Endothelial cell of umbilical vein (primary cell): ENCODE results near the gene TPM1. TPM values are rescaled to one million over a fixed set of nuclear protein-coding genes. Genes with fewer than 3 reads are reported as not detected.

Source experiments
- BruUV-seq: library from RNA; stranded (reverse); fragments of 400-500 nt; replicated peaks from 2 replicates; lab custom pipeline; 2021; lab: Mats Ljungman, UMichigan
- CTCF ChIA-PET: fragments of 300-600, 350-600 bp; sonication (Branson Sonifier 250); formaldehyde crosslinking; loops from one replicate; lab custom pipeline; 2021; ENCODE audit warnings: antibody characterized with exemption, inconsistent platforms; lab: Charles Lee
- POLR2A ChIA-PET: fragments of 300-600, 350-600 bp; sonication (Branson Sonifier 250); formaldehyde crosslinking; loops from one replicate; lab custom pipeline; 2021; ENCODE audit warnings: antibody characterized with exemption, inconsistent platforms; lab: Charles Lee
- DNase-seq: peaks from one replicate; pipeline ENCODE4 v3.0.0-alpha.2; 2011; ENCODE audit warnings: low read depth, low spot score
- FAIRE-seq: peaks from 2 replicates; lab custom pipeline; 2011; peaks lifted over from hg19 to GRCh38; lab: Jason Lieb, UNC
- H2AFZ ChIP-seq: 2 replicates; pipeline ENCODE4 v1.6.0; 2012; ENCODE audit warnings: low read depth, low read length, control low read depth, inconsistent platforms
- H3K27ac ChIP-seq: 2 replicates; pipeline ENCODE4 v1.5.1; 2011; ENCODE audit warnings: low read depth, mild to moderate bottlenecking, control low read depth, low read length, moderate library complexity; ENCODE audit not compliant: insufficient read depth
- H3K27me3 ChIP-seq, 2 experiments: 2 replicates each; pipeline versions ENCODE4 v1.6.0 to v1.6.1; 2011; ENCODE audit warnings: low read length in 2 of 2, mixed read lengths in 1 of 2; ENCODE audit not compliant: control insufficient read depth in 2 of 2, insufficient read depth in 2 of 2
- H3K36me3 ChIP-seq, 2 experiments: 2 replicates in 1 of 2; 3 replicates in 1 of 2; pipeline ENCODE4 v1.5.1; 2011; ENCODE audit warnings: low read length in 2 of 2, mild to moderate bottlenecking in 1 of 2, moderate library complexity in 1 of 2; ENCODE audit not compliant: control insufficient read depth in 2 of 2, insufficient read depth in 2 of 2; ENCODE audit errors: extremely low read depth in 1 of 2
- H3K4me1 ChIP-seq: 3 replicates; pipeline ENCODE4 v1.5.1; 2011; ENCODE audit warnings: mild to moderate bottlenecking, low read length; ENCODE audit not compliant: control insufficient read depth, insufficient read depth; ENCODE audit errors: extremely low read depth
- H3K4me2 ChIP-seq: 2 replicates; pipeline ENCODE4 v1.6.1; 2011; ENCODE audit warnings: low read length, control low read depth, mixed read lengths; ENCODE audit not compliant: insufficient read depth
- H3K4me3 ChIP-seq, 3 experiments: fragments of 200-600 bp in 1 of 3; sonication (generic), shearing (Covaris generic) in 1 of 3; replicated peaks in 1 of 3; 2 replicates each; pipeline ENCODE4 v1.5.1; 2011 to 2016; ENCODE audit warnings: control low read depth in 3 of 3, low read length in 3 of 3, mild to moderate bottlenecking in 2 of 3, inconsistent platforms in 1 of 3, low read depth in 1 of 3, moderate library complexity in 1 of 3; ENCODE audit not compliant: insufficient read depth in 1 of 3
- H3K79me2 ChIP-seq: 2 replicates; pipeline ENCODE4 v1.6.0; 2012; ENCODE audit warnings: low read length, inconsistent platforms; ENCODE audit not compliant: control insufficient read depth, insufficient read depth
- H3K9ac ChIP-seq: replicated peaks from 2 replicates; pipeline ENCODE3; 2011; ENCODE audit warnings: low read length, control low read depth; ENCODE audit not compliant: insufficient read depth; ENCODE audit errors: extremely low read depth
- H3K9me1 ChIP-seq: replicated peaks from 3 replicates; pipeline ENCODE4 v1.6.0; 2011; ENCODE audit warnings: mild to moderate bottlenecking, low read length; ENCODE audit not compliant: control insufficient read depth, insufficient read depth; ENCODE audit errors: extremely low read depth
- H3K9me3 ChIP-seq: replicated peaks from 2 replicates; pipeline ENCODE4 v1.5.1; 2012; ENCODE audit warnings: low read length, inconsistent platforms; ENCODE audit not compliant: control insufficient read depth, insufficient read depth
- H4K20me1 ChIP-seq: replicated peaks from 2 replicates; pipeline ENCODE3; 2011; ENCODE audit warnings: mild to moderate bottlenecking, low read length; ENCODE audit not compliant: control insufficient read depth, insufficient read depth; ENCODE audit errors: extremely low read depth
- EZH2 ChIP-seq: IDR thresholded peaks from 2 replicates; pipeline ENCODE4 v1.6.1; 2012; ENCODE audit warnings: borderline replicate concordance, low read depth, mild to moderate bottlenecking, moderate library complexity, low read length, inconsistent platforms; ENCODE audit not compliant: severe bottlenecking
- FOS ChIP-seq: IDR thresholded peaks from 2 replicates; pipeline ENCODE4 v1.6.1; 2011; ENCODE audit warnings: mild to moderate bottlenecking, low read length, moderate library complexity, borderline replicate concordance; ENCODE audit not compliant: insufficient read depth
- GATA2 ChIP-seq: IDR thresholded peaks from 2 replicates; pipeline ENCODE4 v1.7.0; 2011; ENCODE audit warnings: low read depth, mild to moderate bottlenecking, moderate library complexity, mixed read lengths, low read length; ENCODE audit not compliant: insufficient read length, insufficient read depth
- JUN ChIP-seq: IDR thresholded peaks from 2 replicates; pipeline ENCODE4 v1.6.1; 2011; ENCODE audit warnings: borderline replicate concordance, low read depth; ENCODE audit not compliant: insufficient read length, insufficient read depth
- MYC ChIP-seq: IDR thresholded peaks from one replicate; pipeline ENCODE4 v1.6.1; 2011; ENCODE audit warnings: mild to moderate bottlenecking, low read depth, low read length
- POLR2A ChIP-seq: IDR thresholded peaks from 2 replicates; pipeline ENCODE4 v1.6.1; 2012; ENCODE audit warnings: low read depth, mild to moderate bottlenecking, control low read depth, low read length
- POLR2AphosphoS5 ChIP-seq: IDR thresholded peaks from 2 replicates; pipeline ENCODE4 v1.6.1; 2012; ENCODE audit warnings: low read depth, mild to moderate bottlenecking, control low read depth, low read length, moderate library complexity; ENCODE audit not compliant: insufficient read depth
- dilution Hi-C: fragments of 300-500 bp; cut with MboI; formaldehyde crosslinking; loops from one replicate; pipeline ENCODE4 v1.15.0; 2019; ENCODE audit warnings: low sequenced_read_pairs; ENCODE audit not compliant: extremely low pct_ligation_motif_present
- intact Hi-C: fragments of 100-400 bp; cut with micrococcal nuclease; formaldehyde crosslinking; loops from one replicate; pipeline ENCODE4 v1.10.0; 2022
- polyA plus RNA-seq, 4 experiments: library from polyadenylated mRNA; depleted of rRNA in 3 of 4; stranded (reverse) in 3 of 4; unstranded in 1 of 4; fragments of >200 nt; gene quantifications; 2 replicates each; pipeline versions ENCODE4 v1.2.1 to v1.2.3, GENCODE V29; 2011 to 2012; ENCODE audit warnings: missing spikeins in 1 of 4
- total RNA-seq: library from RNA; stranded (reverse); gene quantifications from 2 replicates; pipeline ENCODE4 v1.2.3, GENCODE V29; 2021
- TF ChIP-seq, protein P1 (sequence below): IDR thresholded peaks from 2 replicates; pipeline ENCODE4 v1.6.1; 2011; ENCODE audit not compliant: insufficient read depth, insufficient read length
- TF ChIP-seq, protein P2 (sequence below), 2 donors: IDR thresholded peaks; 1 replicate in 1 of 2; 2 replicates in 1 of 2; pipeline ENCODE4 v1.5.1; 2011; ENCODE audit warnings: low read length in 2 of 2, mild to moderate bottlenecking in 2 of 2, moderate library complexity in 2 of 2, control low read depth in 1 of 2, inconsistent platforms in 1 of 2, low read depth in 1 of 2; ENCODE audit not compliant: insufficient read depth in 1 of 2; ENCODE audit errors: extremely low read depth in 1 of 2

TPM1 gene
- total and polyA plus RNA-seq, 2 donors (not counting 3 experiments of a cell fraction or from before 2014, with no cell fraction given), result 518 to 558 TPM

DNA sequence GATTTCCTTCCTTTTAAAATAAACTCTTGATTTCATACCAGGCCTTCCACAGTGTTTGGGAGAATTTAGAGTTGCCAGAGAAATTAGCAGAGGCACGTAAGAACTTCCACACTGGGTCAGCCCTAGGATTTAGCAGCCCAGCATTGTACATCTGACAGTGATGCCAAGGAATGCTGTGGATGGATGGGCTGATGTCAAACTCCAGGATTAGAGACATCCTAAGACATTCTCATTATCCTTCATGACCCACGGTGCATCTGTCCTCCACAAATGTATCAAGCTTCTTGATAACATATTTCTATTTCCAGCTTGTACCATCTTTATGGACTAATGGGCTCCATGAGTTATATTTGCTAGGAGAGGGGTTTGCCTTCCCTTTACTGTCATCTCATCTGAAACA is 8.0 kb upstream of the TPM1 start:
- H4K20me1 ChIP-seq, result no peaks in the 10 kb centered on the region
- no peak overlapping the region for H3K4me2 ChIP-seq
- H3K9me3 ChIP-seq, result no peaks in the 10 kb centered on the region
- H3K27ac ChIP-seq, result no peak overlapping the region
- H3K79me2 ChIP-seq, result no peaks in the 10 kb centered on the region
- no peak overlapping the region for H3K4me3 ChIP-seq
- dilution Hi-C loops (no loop called here), intact Hi-C loops (no loop called here)
- H3K9me1 ChIP-seq, result no peaks in the 10 kb centered on the region
- DNase-seq (no peak), FAIRE-seq (no peak)
- TF ChIP-seq FOS (no peak), POLR2AphosphoS5 (no peak), POLR2A (no peak), MYC (no peak), EZH2 (no peak), GATA2 (no peak), JUN (no peak)
- TF ChIP-seq, protein P1, sequence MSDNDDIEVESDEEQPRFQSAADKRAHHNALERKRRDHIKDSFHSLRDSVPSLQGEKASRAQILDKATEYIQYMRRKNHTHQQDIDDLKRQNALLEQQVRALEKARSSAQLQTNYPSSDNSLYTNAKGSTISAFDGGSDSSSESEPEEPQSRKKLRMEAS, result no peak
- TF ChIP-seq, protein P2, sequence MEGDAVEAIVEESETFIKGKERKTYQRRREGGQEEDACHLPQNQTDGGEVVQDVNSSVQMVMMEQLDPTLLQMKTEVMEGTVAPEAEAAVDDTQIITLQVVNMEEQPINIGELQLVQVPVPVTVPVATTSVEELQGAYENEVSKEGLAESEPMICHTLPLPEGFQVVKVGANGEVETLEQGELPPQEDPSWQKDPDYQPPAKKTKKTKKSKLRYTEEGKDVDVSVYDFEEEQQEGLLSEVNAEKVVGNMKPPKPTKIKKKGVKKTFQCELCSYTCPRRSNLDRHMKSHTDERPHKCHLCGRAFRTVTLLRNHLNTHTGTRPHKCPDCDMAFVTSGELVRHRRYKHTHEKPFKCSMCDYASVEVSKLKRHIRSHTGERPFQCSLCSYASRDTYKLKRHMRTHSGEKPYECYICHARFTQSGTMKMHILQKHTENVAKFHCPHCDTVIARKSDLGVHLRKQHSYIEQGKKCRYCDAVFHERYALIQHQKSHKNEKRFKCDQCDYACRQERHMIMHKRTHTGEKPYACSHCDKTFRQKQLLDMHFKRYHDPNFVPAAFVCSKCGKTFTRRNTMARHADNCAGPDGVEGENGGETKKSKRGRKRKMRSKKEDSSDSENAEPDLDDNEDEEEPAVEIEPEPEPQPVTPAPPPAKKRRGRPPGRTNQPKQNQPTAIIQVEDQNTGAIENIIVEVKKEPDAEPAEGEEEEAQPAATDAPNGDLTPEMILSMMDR (IDR thresholded peaks at IDR 0.05; ENCODE audit: extremely low read depth in 1 of 2, insufficient read depth in 1 of 2, low read depth in 1 of 2, low read length in 2 of 2), result no peak
- no peaks in the 10 kb centered on the region for H3K36me3 ChIP-seq
- ChIA-PET POLR2A (no interaction called here), CTCF (interaction anchor here (1.1 kb wide), 1 partner anchor 79 kb away, joined by 3 read pairs; no protein-coding TSS in a partner anchor)
- H3K27me3 ChIP-seq, result no peaks in the 10 kb centered on the region
- H2AFZ ChIP-seq, result no peak overlapping the region
- BruUV-seq, result no TSS peak
- H3K9ac ChIP-seq, result no peak overlapping the region
- H3K4me1 ChIP-seq, result no peaks in the 10 kb centered on the region
